SW 1271 (cell line): Measurements from ENCODE around the gene NSMCE4A.
A peak's percentile ranks its signal among the peaks of the same experiment; 100 is the strongest.
"Not testable (repeated sequence)": the region's sequence is repeated elsewhere in the genome, so short reads cannot be mapped to it uniquely, and the experiment has no call there.

Source experiments
- DNase-seq, 2 experiments: peaks; one replicate each; lab custom pipeline; 2025; lab: John Stamatoyannopoulos, UW

The NSMCE4A gene

GRCh38 chr10:121974535-121975294 is at the start of gene NSMCE4A:
TSS of gene NSMCE4A (minus strand) at chr10:121975217. CDS start at chr10:121975165, 52 bp downstream.
- DNase-seq: peak in 1 of 2 experiments; percentile 44

DNA sequence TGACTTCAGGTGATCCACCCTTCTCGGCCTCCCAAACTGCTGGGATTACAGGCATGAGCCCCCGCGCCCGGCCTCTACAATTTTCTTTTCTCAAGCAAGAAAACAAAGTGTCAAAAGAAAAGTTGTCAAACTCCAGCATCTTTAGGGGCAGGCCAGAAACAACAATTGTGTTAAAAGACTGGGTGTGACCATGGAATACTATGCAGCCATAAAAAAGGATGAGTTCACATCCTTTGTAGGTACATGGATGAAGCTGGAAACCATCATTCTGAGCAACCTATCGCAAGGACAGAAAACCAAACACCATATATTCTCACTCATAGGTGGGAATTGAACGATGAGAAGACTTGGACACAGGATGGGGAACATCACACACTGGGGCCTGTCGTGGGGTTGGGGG is 48.2 kb upstream of the NSMCE4A start:
- not testable (repeated sequence) for DNase-seq

- no peak for DNase-seq
Measured at GRCh38 chr10:122022276-122022675, 47.3 kb upstream of the NSMCE4A start.

GRCh38 chr10:122021828-122022227 is 46.8 kb upstream of the NSMCE4A start:
- no peak for DNase-seq

- DNase-seq: no peak
Measured at GRCh38 chr10:122021379-122021778, 46.4 kb upstream of the NSMCE4A start.

- DNase-seq: no peak
Measured at GRCh38 chr10:122020226-122020625, 45.2 kb upstream of the NSMCE4A start.

DNA sequence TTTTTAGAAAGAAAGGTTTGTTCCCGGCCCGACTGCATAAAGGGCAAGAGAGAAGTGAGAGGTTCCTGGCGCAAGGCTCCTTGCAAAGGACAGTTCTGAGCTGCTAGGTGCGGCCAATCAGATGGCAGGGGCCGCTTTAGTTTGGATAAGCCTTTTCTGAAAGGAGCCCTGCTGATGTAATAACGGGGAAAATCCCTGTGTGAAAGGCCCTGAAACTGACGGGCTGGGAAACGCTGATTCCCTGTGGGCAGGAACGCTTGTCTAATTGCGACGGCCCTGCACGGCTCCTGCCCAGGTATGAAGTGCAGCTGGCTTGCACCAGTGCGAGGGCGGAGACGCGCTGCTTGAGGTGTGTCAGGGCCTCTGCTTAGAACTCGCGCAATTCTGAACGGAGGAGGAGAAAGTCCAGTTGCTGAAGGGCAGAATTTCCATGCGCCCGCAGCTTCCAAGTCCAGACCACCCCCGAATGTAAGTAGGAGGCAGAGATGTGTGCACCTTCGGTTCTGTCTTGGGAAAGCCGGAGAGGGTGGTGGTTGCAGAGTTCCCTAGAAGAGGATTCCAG is 44.5 kb upstream of the NSMCE4A start:
- DNase-seq: no peak

GRCh38 chr10:122018951-122019413 is 44.0 kb upstream of the NSMCE4A start:
- no peak for DNase-seq

- no peak for DNase-seq
Measured at GRCh38 chr10:122018491-122018890, 43.5 kb upstream of the NSMCE4A start.

GRCh38 chr10:122017926-122018325 is 42.9 kb upstream of the NSMCE4A start:
- DNase-seq: not testable (repeated sequence)

DNA sequence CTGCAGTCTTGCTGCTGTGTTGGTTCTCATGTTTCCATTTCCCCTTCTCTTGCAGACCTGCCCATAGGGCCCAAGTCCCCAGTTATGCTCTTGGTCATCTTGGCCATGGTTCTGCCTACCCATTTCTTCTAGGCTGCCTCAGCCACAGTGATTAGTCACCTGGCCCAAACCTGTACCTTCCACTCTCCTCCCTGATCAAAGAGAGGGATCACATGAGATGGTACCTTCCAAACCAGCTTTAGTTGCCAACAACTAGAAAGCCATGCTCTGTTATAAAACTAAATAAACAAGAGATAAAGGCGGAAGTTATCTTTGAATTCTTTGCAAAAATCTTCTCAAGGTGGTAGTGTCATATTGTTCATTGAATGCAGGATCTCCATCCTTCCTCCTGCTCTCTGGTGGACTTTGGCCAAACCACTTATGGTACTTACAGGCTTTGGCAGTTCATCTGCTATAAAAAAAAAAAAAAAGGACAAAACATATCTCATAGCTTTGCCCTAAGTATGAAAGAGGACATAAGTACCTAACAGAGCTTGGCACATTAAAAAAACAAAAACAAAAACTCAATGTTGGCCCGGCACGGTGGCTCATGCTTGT is 39.7 kb upstream of the NSMCE4A start:
- DNase-seq: no peak

GRCh38 chr10:122013311-122013780 is 38.3 kb upstream of the NSMCE4A start:
- DNase-seq: no peak

GRCh38 chr10:122012731-122013130 is 37.7 kb upstream of the NSMCE4A start:
- no peak for DNase-seq

GRCh38 chr10:122010405-122011050 is 35.5 kb upstream of the NSMCE4A start:
- DNase-seq: no peak

- no peak for DNase-seq
Measured at GRCh38 chr10:122007415-122007814, 32.4 kb upstream of the NSMCE4A start.

- DNase-seq: no peak
Measured at GRCh38 chr10:122001698-122002097, 26.7 kb upstream of the NSMCE4A start.

DNA sequence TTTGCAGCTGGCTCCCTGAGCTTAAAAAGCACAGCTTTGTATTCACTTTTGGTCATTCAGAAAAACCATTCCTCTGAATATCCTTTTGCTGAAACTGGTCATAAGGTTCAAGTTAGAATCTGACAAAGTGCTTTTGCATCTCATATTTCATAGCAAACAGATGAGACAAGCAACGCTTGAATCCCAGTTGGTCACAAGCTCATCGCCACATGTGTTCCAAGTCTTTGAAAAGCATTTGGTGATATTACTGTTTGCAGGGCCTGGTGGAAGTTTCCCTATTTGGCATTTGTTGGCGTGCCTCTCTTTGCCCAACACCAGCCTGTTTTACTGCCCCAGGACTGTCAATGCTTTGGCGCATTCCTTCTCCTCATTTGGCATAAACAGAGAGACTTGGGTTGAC is 24.3 kb upstream of the NSMCE4A start:
- DNase-seq: no peak

DNA sequence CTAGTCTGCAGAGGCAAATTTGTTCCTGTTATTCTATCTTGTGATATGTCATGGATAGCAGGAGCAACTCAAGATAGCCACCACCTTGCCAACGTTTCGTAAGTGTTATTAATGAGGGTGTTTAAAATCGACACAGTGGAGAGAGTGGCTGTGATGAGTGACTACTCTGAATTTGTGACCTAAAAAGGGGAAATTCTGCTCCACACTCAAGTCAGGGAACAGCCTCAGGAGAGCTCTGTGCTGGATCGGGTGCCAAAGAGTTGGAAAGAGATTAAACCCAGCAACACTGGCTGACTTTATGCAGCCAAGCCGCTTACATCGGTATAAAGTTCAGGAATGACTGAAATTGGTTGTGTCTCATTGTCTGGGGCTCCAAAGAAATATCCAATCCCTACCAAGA is 23.4 kb upstream of the NSMCE4A start:
- DNase-seq: no peak

DNA sequence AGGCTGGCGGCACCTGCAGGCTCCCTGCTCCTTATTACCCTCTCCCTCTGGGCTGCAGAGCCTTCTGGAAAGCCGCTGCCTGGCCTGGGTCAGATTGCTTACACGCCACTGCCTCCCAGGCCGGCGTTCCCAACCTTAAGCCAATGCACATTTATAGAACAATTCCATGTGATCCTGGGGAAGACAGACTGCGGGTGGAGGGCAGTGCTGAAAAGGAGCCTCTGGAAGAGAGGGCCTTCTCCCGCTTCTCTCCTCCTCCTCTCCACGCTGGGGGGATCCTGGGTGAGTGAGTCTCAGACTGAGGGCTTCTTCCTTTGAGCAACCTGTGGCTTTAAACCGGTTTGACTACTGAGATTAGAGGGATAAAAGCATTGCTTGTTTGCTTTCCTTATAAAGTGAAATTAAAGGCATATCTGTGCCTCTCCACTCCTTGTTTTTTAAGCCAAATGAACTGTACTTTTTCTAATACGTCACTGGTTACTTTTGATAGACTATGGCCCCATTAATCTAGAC is 19.5 kb upstream of the NSMCE4A start:
- no peak for DNase-seq

GRCh38 chr10:121991727-121992126 is 16.7 kb upstream of the NSMCE4A start:
- DNase-seq: not testable (repeated sequence)

GRCh38 chr10:121990015-121990677 is 15.1 kb upstream of the NSMCE4A start:
- no peak for DNase-seq
